Loucy (cell line): Measurements from ENCODE around the gene VGLL1.

Experiments
- H2AFZ ChIP-seq: fragments of 200-600 bp; sonication (generic); 2 replicates; pipeline ENCODE4 v1.6.0; 2016; ENCODE audit warnings: antibody characterized with exemption, mild to moderate bottlenecking, low read length, moderate library complexity
- H3F3A ChIP-seq: fragments of 200-600 bp; 2 replicates; pipeline ENCODE4 v1.6.0; 2016; ENCODE audit warnings: antibody characterized with exemption, low read depth, mild to moderate bottlenecking
- H3K27me3 ChIP-seq: fragments of 200-600 bp; sonication (generic); 2 replicates; pipeline ENCODE4 v1.6.1; 2014; ENCODE audit warnings: low read length, mild to moderate bottlenecking; ENCODE audit not compliant: insufficient read depth, poor library complexity, severe bottlenecking
- H3K36me3 ChIP-seq: fragments of 200-600 bp; sonication (generic); 2 replicates; pipeline ENCODE4 v1.6.1; 2016; ENCODE audit warnings: low read length; ENCODE audit not compliant: insufficient read depth
- H3K4me1 ChIP-seq: fragments of 200-600 bp; sonication (generic); 2 replicates; pipeline ENCODE4 v1.5.1; 2014; ENCODE audit warnings: low read length, mild to moderate bottlenecking; ENCODE audit not compliant: insufficient read depth, poor library complexity, severe bottlenecking
- H3K4me2 ChIP-seq: fragments of 200-600 bp; sonication (generic); 2 replicates; pipeline ENCODE4 v1.6.0; 2014; ENCODE audit warnings: antibody characterized with exemption, low read length, low read depth, mild to moderate bottlenecking; ENCODE audit not compliant: poor library complexity, severe bottlenecking
- H3K4me3 ChIP-seq: fragments of 200-600 bp; sonication (generic); 2 replicates; pipeline ENCODE4 v1.5.1; 2014; ENCODE audit warnings: low read length, mild to moderate bottlenecking, mixed read lengths; ENCODE audit not compliant: poor library complexity, severe bottlenecking
- H3K79me2 ChIP-seq: fragments of 200-600 bp; sonication (generic); 2 replicates; pipeline ENCODE4 v1.6.1; 2014; ENCODE audit warnings: low read length; ENCODE audit not compliant: insufficient read depth
- H3K9ac ChIP-seq: fragments of 200-600 bp; sonication (generic); 2 replicates; pipeline ENCODE4 v1.6.0; 2014; ENCODE audit warnings: mild to moderate bottlenecking, low read depth, low read length, moderate library complexity; ENCODE audit not compliant: poor library complexity, severe bottlenecking
- H3K9me2 ChIP-seq: fragments of 200-600 bp; sonication (generic); replicated peaks from 2 replicates; pipeline ENCODE4 v1.6.1; 2016; ENCODE audit warnings: low read depth, low read length, mixed read lengths
- H3K9me3 ChIP-seq: fragments of 200-600 bp; sonication (generic); 2 replicates; pipeline ENCODE4 v1.6.1; 2014; ENCODE audit warnings: mild to moderate bottlenecking, antibody characterized with exemption, low read length, low read depth; ENCODE audit not compliant: insufficient read depth
- H4K20me1 ChIP-seq: fragments of 200-600 bp; sonication (generic); 2 replicates; pipeline ENCODE4 v1.6.0; 2014; ENCODE audit warnings: antibody characterized with exemption, low read length, mild to moderate bottlenecking; ENCODE audit not compliant: insufficient read depth, poor library complexity, severe bottlenecking
- EZH2phosphoT487 ChIP-seq: fragments of 200-600 bp; IDR thresholded peaks from 2 replicates; pipeline ENCODE4 v1.6.1; 2018; ENCODE audit warnings: antibody characterized with exemption, mild to moderate bottlenecking, moderate library complexity, borderline replicate concordance
- TF ChIP-seq, protein P1 (sequence below): fragments of 200-600 bp; sonication (generic); conservative IDR thresholded peaks from 2 replicates; pipeline ENCODE4 v1.5.1; 2014; ENCODE audit warnings: mild to moderate bottlenecking, antibody characterized with exemption, low read length

Gene VGLL1, protein sequence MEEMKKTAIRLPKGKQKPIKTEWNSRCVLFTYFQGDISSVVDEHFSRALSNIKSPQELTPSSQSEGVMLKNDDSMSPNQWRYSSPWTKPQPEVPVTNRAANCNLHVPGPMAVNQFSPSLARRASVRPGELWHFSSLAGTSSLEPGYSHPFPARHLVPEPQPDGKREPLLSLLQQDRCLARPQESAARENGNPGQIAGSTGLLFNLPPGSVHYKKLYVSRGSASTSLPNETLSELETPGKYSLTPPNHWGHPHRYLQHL

DNA sequence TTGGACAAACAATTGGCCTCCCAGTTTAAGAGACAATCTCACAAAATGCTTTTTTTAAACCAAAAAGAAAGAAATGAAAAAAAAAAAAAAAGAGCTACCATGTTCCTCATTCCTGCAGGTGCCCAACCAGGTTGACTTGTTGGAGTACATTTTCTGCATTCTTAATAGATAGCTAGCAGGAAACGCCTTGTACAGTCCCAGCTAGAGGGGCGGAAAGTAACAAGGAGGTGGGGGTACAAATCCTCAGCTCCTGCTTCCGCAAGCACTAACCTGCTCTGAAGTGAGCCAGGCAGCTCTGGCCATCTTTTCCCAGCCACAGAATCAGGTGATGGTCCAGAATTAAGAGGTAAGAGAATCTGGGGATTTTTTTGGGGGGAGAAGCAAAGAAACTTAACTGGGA, at the start of gene VGLL1:
Gene VGLL1, plus strand, starts transcription at position 265 of the 400 bp plus-strand sequence. CDS start 3,806 bp downstream, outside the sequence.
- Histone ChIP-seq H3K4me2 (no peak within 1 kb of the TSS), H3K27me3 (no peaks in the 10 kb centered on the region), H3K36me3 (no peaks in the 10 kb centered on the region), H3K9me3 (no peaks in the 10 kb centered on the region), H4K20me1 (no peaks in the 10 kb centered on the region), H3F3A (no peaks in the 10 kb centered on the region), H3K9ac (no peak within 1 kb of the TSS), H3K9me2 (no peaks in the 10 kb centered on the region), H3K79me2 (no peaks in the 10 kb centered on the region), H3K4me3 (no peak within 1 kb of the TSS), H2AFZ (no peak within 1 kb of the TSS), H3K4me1 (no peaks in the 10 kb centered on the region)
- TF ChIP-seq, protein P1, sequence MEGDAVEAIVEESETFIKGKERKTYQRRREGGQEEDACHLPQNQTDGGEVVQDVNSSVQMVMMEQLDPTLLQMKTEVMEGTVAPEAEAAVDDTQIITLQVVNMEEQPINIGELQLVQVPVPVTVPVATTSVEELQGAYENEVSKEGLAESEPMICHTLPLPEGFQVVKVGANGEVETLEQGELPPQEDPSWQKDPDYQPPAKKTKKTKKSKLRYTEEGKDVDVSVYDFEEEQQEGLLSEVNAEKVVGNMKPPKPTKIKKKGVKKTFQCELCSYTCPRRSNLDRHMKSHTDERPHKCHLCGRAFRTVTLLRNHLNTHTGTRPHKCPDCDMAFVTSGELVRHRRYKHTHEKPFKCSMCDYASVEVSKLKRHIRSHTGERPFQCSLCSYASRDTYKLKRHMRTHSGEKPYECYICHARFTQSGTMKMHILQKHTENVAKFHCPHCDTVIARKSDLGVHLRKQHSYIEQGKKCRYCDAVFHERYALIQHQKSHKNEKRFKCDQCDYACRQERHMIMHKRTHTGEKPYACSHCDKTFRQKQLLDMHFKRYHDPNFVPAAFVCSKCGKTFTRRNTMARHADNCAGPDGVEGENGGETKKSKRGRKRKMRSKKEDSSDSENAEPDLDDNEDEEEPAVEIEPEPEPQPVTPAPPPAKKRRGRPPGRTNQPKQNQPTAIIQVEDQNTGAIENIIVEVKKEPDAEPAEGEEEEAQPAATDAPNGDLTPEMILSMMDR: no peak
- no peak for TF ChIP-seq EZH2phosphoT487

DNA sequence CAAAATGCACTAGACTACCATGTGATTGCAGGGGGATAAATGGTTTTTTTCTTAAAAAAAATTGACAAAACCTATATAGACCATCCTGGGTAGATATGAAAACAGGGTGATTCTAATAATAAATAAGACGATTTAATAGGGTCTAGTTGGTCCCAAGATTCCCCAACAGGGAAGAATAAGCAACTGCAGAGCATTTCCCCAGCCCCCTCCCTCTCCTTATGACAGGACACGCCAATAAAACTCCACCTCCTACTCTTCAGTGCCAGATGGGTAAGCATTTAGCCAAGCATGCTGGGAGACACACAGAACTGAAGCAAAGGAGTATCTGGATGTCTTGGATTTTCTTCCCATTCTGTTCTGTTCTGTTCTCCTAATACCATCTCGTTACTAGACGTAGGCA, 44.4 kb upstream of the VGLL1 start, which contains the start of gene BRS3:
Gene BRS3, plus strand, starts transcription at position 301 of the 400 bp plus-strand sequence. CDS start 168 bp downstream, outside the sequence.
- Histone ChIP-seq H4K20me1 (no peaks in the 10 kb centered on the region), H3K4me2 (no peak within 1 kb of the TSS), H3K9ac (no peak within 1 kb of the TSS), H3K36me3 (no peaks in the 10 kb centered on the region), H3F3A (no peaks in the 10 kb centered on the region), H3K27me3 (no peaks in the 10 kb centered on the region), H3K9me2 (no peaks in the 10 kb centered on the region), H3K9me3 (no peaks in the 10 kb centered on the region), H3K4me1 (no peaks in the 10 kb centered on the region), H3K79me2 (no peaks in the 10 kb centered on the region), H3K4me3 (no peak within 1 kb of the TSS), H2AFZ (no peak within 1 kb of the TSS)
- TF ChIP-seq, protein P1: no peak
- TF ChIP-seq EZH2phosphoT487: no peak

DNA sequence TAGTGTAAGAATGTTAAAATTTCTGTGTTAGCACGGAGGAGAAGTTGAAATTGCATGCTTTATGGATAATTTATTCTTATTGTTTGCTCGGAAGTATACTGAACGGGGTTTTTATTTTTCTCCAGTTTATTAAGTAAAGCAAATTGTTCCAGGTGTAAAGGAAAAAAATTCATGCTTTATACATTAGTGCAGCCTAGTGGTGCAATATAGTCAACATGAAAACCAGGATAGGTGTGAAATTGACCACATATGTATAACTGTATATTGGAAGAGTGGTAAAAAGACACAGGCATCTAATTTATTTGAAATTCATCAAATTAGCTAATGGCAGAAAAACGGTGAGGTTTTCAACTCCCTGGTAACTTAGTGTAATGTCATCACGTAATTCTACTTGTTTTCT, 43.3 kb upstream of the VGLL1 start:
- no peaks in the 10 kb centered on the region for H3K27me3 ChIP-seq
- H4K20me1 ChIP-seq: no peaks in the 10 kb centered on the region
- no peaks in the 10 kb centered on the region for H3F3A ChIP-seq
- H3K36me3 ChIP-seq: no peaks in the 10 kb centered on the region
- TF ChIP-seq EZH2phosphoT487: no peak
- TF ChIP-seq, protein P1: peak; percentile 20; the same call in 1 of the 2 replicates
- no peak overlapping the region for H3K4me2 ChIP-seq
- H3K4me3 ChIP-seq: no peak overlapping the region
- H3K9me3 ChIP-seq: no peaks in the 10 kb centered on the region
- no peak overlapping the region for H3K9ac ChIP-seq
- H3K4me1 ChIP-seq: no peaks in the 10 kb centered on the region
- H2AFZ ChIP-seq: no peak overlapping the region
- H3K9me2 ChIP-seq: no peaks in the 10 kb centered on the region
- H3K79me2 ChIP-seq: no peaks in the 10 kb centered on the region
